GM10266 (cell line): ENCODE results near the gene ZDHHC11.
A peak's percentile ranks its signal among the peaks of the same experiment; 100 is the strongest.
"Not testable (repeated sequence)": the region's sequence is repeated elsewhere in the genome, so short reads cannot be mapped to it uniquely, and the experiment has no call there.

Experiments
- DNase-seq: peaks from one replicate; pipeline ENCODE4 v3.0.0; 2012; ENCODE audit errors: extremely low spot score
- TF ChIP-seq, protein P1 (sequence below): IDR thresholded peaks from 2 replicates; pipeline ENCODE4 v1.5.1; 2012; ENCODE audit warnings: mild to moderate bottlenecking, low read depth; ENCODE audit not compliant: control insufficient read depth, insufficient read depth; ENCODE audit errors: missing control alignments

The ZDHHC11 gene

GRCh38 chr5:773517-774264, 77.1 kb downstream of the ZDHHC11 start:
- TF ChIP-seq, protein P1, sequence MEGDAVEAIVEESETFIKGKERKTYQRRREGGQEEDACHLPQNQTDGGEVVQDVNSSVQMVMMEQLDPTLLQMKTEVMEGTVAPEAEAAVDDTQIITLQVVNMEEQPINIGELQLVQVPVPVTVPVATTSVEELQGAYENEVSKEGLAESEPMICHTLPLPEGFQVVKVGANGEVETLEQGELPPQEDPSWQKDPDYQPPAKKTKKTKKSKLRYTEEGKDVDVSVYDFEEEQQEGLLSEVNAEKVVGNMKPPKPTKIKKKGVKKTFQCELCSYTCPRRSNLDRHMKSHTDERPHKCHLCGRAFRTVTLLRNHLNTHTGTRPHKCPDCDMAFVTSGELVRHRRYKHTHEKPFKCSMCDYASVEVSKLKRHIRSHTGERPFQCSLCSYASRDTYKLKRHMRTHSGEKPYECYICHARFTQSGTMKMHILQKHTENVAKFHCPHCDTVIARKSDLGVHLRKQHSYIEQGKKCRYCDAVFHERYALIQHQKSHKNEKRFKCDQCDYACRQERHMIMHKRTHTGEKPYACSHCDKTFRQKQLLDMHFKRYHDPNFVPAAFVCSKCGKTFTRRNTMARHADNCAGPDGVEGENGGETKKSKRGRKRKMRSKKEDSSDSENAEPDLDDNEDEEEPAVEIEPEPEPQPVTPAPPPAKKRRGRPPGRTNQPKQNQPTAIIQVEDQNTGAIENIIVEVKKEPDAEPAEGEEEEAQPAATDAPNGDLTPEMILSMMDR, result no peak
- peak; percentile 7 for DNase-seq

GRCh38 chr5:772931-773330, 77.9 kb downstream of the ZDHHC11 start:
- peak; percentile 16 for DNase-seq

DNA sequence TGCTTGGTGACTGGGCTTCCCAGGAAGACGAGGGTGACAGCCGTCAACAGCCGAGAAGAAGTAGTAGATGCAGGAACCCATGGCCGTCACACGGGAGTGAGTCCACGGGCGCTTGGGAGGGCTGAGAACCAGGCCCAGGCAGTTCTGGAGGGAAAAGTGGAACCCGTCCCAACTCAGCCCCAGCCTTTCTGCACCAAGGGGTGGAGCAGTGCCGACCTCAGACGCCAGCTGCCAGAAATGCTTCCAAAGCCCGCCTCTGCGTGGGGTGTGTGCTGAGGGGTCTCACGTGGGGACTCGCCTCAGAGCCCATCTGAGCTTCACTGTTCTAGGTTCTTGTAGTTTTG, 78.3 kb downstream of the ZDHHC11 start:
- not testable (repeated sequence) for DNase-seq

GRCh38 chr5:771841-772546, 78.8 kb downstream of the ZDHHC11 start:
- not testable (repeated sequence) for DNase-seq

- not testable (repeated sequence) for DNase-seq
These were observed 79.6 kb downstream of the ZDHHC11 start for GRCh38 chr5:771087-771781.

GRCh38 chr5:770585-770984, 80.2 kb downstream of the ZDHHC11 start:
- DNase-seq, result not testable (repeated sequence)

- DNase-seq, result not testable (repeated sequence)
These were observed 81.2 kb downstream of the ZDHHC11 start for GRCh38 chr5:769485-770145.

GRCh38 chr5:766666-767431, 83.9 kb downstream of the ZDHHC11 start:
- TF ChIP-seq, protein P1, result no peak
- no peak for DNase-seq

DNA sequence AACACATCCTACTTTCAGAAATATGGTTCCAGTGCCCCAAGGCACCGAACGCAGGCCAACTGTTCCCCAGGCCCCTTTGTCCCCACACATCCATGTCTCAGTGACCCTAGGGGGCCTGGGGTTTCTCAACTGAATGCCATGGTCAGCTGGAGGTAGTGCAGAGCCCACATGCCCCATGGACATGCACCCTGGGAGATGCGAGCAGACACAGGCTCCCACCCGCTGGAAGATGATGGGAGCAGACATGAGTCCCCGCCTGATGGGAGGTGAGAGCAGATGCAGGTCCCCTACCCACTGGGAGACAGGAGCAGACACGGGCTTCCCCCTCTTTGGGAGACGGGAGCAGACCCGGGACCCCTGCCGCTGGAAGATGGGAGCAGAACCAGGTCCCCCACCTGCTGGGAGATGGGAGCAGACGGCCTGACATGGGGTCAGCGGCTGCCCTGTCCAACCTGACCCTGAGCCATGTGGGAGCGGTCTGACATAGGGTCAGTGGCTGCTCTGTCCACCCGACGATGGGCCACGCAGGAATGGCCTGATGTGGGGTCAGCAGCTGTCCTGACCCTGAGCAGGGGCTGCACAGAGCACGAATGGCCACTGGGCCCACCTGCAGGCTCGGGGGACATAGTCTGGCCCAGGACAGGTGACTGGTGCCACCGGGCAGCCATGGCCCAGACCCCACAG, 84.7 kb downstream of the ZDHHC11 start:
- DNase-seq, result no peak
- TF ChIP-seq, protein P1, result no peak
